Subcutaneous adipose tissue (tissue), 4 donors: ENCODE data around the gene MSI2. TPM values are rescaled to one million over a fixed set of nuclear protein-coding genes. Genes with fewer than 3 reads are reported as not detected.

Source experiments
- CTCF ChIP-seq: fragments of 450-650 bp; IDR thresholded peaks from one replicate; pipeline ENCODE4 v1.5.1; 2016; ENCODE audit warnings: low read depth, mild to moderate bottlenecking, control low read depth, antibody characterized with exemption, moderate library complexity
- total RNA-seq, 4 donors: library from RNA; depleted of rRNA; stranded (reverse); fragments of >200 nt; gene quantifications; one replicate each; pipeline ENCODE4 v1.1.0, GENCODE V29; 2016

The MSI2 gene
- total RNA-seq, 4 donors from 2014 or later: 9.5 to 12.9 (median 10.9) TPM

- no peak for TF ChIP-seq CTCF
Measured at GRCh38 chr17:57278740-57279387, 22.5 kb downstream of the MSI2 start.

- TF ChIP-seq CTCF: no peak
Measured at GRCh38 chr17:57279432-57279831, 23.1 kb downstream of the MSI2 start.

- TF ChIP-seq CTCF: no peak
Measured at GRCh38 chr17:57281887-57282286, 25.6 kb downstream of the MSI2 start.

GRCh38 chr17:57282296-57282695 is 26.0 kb downstream of the MSI2 start:
- no peak for TF ChIP-seq CTCF

GRCh38 chr17:57283203-57283971 is 27.1 kb downstream of the MSI2 start:
- no peak for TF ChIP-seq CTCF

GRCh38 chr17:57284583-57284982 is 28.3 kb downstream of the MSI2 start:
- TF ChIP-seq CTCF: no peak

GRCh38 chr17:57284984-57285646 is 28.8 kb downstream of the MSI2 start:
- TF ChIP-seq CTCF: no peak
